Prostate gland (tissue), 2 donors: ENCODE data around the gene RNF7.
"Not testable (repeated sequence)": the region's sequence is repeated elsewhere in the genome, so short reads cannot be mapped to it uniquely, and the experiment has no call there.

Experiments used
- CTCF ChIP-seq, 4 experiments: fragments of 200-600 bp in 2 of 4; fragments of 450-650 bp in 2 of 4; sonication (generic) in 2 of 4; IDR thresholded peaks; 1 replicate in 3 of 4; 2 replicates in 1 of 4; pipeline ENCODE4 v1.5.1; 2016 to 2019; ENCODE audit warnings: antibody characterized with exemption in 4 of 4, mild to moderate bottlenecking in 2 of 4, moderate library complexity in 2 of 4
- POLR2A ChIP-seq: fragments of 450-650 bp; IDR thresholded peaks from one replicate; pipeline ENCODE4 v1.6.1; 2016; ENCODE audit warnings: antibody characterized with exemption, mild to moderate bottlenecking
- POLR2AphosphoS5 ChIP-seq: sonication (generic); formaldehyde crosslinking; IDR thresholded peaks from one replicate; pipeline ENCODE4 v1.6.1; 2017; ENCODE audit warnings: antibody characterized with exemption

DNA sequence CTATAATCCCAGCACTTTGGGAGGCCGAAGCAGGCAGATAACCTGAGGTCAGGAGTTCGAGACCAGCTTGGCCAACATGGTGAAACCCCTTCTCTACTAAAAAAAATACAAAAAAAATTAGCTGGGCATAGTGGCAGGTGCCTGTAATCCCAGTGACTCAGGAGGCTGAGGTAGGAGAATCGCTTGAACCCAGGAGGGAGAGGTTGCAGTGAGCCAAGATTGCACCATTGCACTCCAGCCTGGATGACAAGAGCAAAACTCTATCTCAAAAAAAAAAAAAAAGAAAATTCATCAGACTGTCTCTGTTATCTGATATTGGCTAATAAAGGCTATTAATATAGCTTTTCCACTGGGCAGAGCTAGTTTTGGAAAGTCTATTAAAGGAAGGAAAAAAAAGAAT, 46.6 kb upstream of the RNF7 start:
- not testable (repeated sequence) for TF ChIP-seq POLR2AphosphoS5; CTCF (IDR thresholded peaks at IDR 0.05); POLR2A
